DMS153 (cell line): ENCODE measurements around the gene VWA3B.
"Not testable (repeated sequence)": the region's sequence is repeated elsewhere in the genome, so short reads cannot be mapped to it uniquely, and the experiment has no call there.

ENCODE experiments used
- DNase-seq: peaks from one replicate; lab custom pipeline; 2025; lab: John Stamatoyannopoulos, UW

The VWA3B gene

GRCh38 chr2:98134172-98135005, 47.4 kb downstream of the VWA3B start:
- DNase-seq = no peak

DNA sequence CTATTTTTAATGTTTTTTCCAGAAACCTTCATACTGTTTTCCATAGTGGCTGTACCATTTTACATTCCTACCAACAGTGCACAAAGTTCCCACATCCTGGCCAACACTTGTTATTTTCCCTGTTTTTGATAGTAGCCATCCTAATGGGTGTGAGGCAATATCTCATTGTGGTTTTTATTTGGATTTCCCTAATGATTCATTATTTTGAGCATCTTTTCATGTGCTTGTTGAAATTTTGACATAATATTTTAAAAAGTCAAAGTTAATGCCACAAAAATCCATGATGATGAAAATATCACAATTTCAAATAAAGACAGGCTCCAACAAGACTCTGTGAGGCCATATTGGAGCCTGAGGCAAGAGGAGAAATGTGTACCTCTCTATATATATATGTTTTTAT, 50.2 kb downstream of the VWA3B start:
- DNase-seq = no peak

GRCh38 chr2:98138978-98139377, 52.0 kb downstream of the VWA3B start:
- not testable (repeated sequence) for DNase-seq

GRCh38 chr2:98140210-98140609, 53.2 kb downstream of the VWA3B start:
- no peak for DNase-seq

- DNase-seq = no peak
Observed at GRCh38 chr2:98142106-98142791, 55.3 kb downstream of the VWA3B start.

- DNase-seq = no peak
Observed at GRCh38 chr2:98145070-98145469, 58.1 kb downstream of the VWA3B start.

DNA sequence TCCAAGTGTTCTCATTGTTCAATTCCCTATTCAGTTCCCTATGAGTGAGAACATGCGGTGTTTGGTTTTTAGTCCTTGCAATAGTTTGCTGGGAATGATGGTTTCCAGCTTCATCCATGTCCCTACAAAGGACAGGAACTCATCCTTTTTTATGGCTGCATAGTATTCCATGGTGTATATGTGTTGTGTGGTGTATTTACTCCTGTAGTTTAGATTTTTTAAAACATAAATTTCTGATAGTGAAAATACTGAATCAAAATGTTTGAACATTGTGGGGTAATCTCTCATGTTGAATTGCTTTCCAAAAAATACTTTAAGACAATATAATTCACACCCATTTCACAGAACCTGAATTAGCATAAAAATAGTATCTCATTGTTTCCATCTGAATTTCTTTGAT, 60.9 kb downstream of the VWA3B start:
- DNase-seq = not testable (repeated sequence)

- DNase-seq = no peak
Observed at GRCh38 chr2:98148595-98149332, 61.8 kb downstream of the VWA3B start.

- no peak for DNase-seq
Observed at GRCh38 chr2:98149333-98149697, 62.3 kb downstream of the VWA3B start.

- no peak for DNase-seq
Observed at GRCh38 chr2:98153481-98153880, 66.5 kb downstream of the VWA3B start.

GRCh38 chr2:98155291-98155690, 68.3 kb downstream of the VWA3B start:
- DNase-seq = no peak

DNA sequence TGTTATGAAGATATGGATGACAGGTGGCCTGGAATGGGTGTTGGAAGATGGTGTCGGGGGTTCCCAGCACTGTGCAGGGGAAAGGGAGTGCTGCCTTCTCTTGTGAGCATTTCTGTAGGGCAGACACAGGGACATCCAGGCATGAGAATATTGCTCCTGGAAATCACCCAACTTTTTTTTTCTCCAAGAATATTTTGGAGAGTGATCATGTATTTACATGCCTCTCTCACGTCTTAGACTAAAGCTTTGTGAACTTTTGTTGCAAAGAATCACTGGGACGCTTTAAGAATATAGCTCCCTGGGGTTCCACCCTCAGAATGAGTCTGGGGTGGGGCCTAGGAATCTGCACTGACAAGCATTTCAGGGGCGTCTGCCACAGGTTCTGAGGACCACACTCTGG, 68.7 kb downstream of the VWA3B start:
- no peak for DNase-seq

DNA sequence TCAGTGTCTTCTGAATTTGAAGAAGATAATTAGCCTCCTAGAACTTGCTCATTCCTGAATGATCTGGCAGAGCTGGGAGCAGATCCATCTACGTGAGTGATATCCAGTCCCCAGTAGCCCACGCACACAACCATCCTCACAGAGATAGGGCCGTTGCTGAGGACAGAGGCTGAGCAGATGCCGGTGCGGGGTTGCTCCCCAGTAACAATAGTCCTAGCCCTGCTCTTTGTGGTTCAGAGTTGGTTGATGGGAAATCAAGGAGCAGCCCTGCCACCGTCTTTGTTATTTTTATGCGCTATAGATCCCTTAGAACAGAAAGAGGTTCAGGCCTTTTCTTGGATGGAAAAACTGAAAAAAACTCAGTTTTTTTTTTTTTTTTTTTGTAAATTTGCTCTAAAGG, 69.3 kb downstream of the VWA3B start:
- no peak for DNase-seq

GRCh38 chr2:98157557-98157956, 70.6 kb downstream of the VWA3B start:
- DNase-seq = no peak

DNA sequence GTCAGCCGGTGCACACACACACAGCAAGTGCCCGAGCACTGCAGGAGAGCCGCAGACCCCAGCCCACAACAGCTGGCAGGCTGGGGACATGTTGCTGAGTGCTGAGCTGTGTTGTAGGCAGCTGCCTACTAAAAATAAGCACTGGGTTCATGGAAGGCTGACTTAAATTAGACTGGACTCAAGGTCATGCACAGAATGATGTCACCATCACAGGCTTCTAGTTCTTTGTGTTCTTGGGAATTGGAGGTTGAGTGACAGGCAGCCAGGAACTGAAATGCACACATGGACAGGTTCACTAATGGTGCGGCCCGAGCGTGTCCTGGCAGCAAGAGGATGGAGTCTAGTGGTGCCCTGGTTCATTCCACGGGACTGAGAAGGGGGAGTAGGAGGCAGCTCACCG, 71.3 kb downstream of the VWA3B start:
- no peak for DNase-seq

GRCh38 chr2:98160554-98160953, 73.6 kb downstream of the VWA3B start:
- DNase-seq = no peak

GRCh38 chr2:98161186-98161585, 74.2 kb downstream of the VWA3B start:
- DNase-seq = no peak

DNA sequence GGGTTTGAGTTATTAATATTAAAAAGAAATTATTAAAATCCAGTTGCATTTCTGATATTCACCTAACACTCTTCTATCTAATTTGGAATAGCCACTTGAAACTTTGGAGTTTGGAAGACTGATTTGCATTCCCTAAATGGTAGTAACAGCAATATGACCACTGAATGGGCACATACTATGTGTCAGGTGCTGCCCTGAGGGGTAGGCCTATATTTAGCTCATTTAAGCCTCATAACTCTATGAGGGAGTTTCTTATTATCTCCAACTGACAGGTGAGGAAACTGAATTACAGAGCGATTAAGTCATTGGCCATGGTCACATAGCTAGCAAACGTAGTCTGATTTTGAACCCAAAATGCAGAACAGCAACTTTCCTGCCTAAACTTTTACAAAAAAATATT, 77.3 kb downstream of the VWA3B start:
- no peak for DNase-seq

GRCh38 chr2:98165516-98166071, 78.6 kb downstream of the VWA3B start:
- no peak for DNase-seq

- no peak for DNase-seq
Observed at GRCh38 chr2:98167916-98168315, 80.9 kb downstream of the VWA3B start.

GRCh38 chr2:98170076-98170475, 83.1 kb downstream of the VWA3B start:
- no peak for DNase-seq

DNA sequence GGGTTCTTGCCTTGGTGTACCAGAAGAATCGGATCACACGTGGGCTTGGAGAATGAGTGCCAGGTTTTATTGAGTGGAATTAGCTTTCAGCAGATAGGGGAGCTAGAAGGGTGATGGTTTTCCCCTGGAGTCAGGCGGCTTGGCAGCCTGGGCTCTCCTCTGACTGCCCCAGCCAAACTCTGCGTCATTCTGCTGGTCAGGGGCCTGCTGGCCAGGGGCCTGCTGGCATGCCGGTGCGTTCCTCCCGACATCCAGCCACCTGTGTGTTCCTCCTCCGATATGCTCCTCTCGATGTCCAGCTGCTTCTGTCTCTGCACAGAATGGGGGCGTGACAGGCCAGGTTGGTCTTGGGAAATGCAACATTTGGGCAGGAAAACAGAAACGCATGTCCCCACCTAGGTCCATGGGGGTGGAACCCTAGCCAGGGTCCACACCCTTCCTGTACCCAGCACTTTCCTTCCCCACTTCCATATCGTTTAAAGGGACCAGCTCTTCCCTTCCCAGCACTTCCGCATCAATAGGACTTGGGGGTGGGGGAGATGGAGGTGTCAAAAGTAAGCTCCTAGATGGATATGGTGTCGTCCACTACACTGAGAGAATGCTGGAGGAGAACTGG, 85.3 kb downstream of the VWA3B start:
- no peak for DNase-seq
